ENCODE results near the gene ECPAS. TPM values are rescaled to one million over a fixed set of nuclear protein-coding genes. Genes with fewer than 3 reads are reported as not detected.

ECPAS gene
- total RNA-seq, 2 experiments from 2014 or later, result 41.0 to 63.2 TPM

DNA sequence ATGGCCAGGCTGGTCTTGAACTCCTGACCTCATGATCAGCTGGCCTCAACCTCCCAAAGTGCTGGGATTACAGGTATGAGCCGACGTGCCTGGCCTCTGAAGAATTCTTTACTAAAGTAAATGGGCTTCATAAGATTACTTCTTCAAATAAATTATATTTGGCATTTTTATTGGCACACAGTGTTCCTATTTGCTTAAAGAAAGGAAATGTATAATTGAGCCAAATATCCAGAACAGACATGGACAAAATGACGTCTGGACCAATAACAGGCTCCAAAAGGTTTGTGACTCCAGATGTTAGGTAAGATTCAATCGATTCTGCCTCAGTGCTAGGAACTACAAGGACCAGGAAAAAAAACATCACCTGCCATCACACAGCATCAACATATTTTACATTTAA is 40.7 kb downstream of the ECPAS start:
- Histone ChIP-seq H3K27ac (ENCODE audit: low read depth, low read length, poor library complexity, severe bottlenecking) (no peak overlapping the region), H3K9me2 (ENCODE audit: insufficient read depth, low read length) (no peaks in the 10 kb centered on the region), H3K4me2 (ENCODE audit: low read length) (no peak overlapping the region), H3K9me3 (ENCODE audit: low read length) (no peaks in the 10 kb centered on the region), H3K4me1 (ENCODE audit: insufficient read depth, low read length, poor library complexity, severe bottlenecking) (no peaks in the 10 kb centered on the region), H3K79me2 (ENCODE audit: insufficient read depth, low read depth, low read length) (peaks cover 4% of the 10 kb centered on the region; the same call in 1 of the 2 replicates), H3K4me3 (ENCODE audit: low read depth, low read length, poor library complexity, severe bottlenecking) (no peak overlapping the region), H3K36me3 (ENCODE audit: insufficient read depth, low read length) (peaks cover 65% of the 10 kb centered on the region), H4K20me1 (ENCODE audit: insufficient read depth, low read length) (no peaks in the 10 kb centered on the region), H2AFZ (ENCODE audit: low read length) (no peak overlapping the region)
- TSS peak; percentile 15 for BruUV-seq (replicated peaks)
- intact Hi-C loops (cut with micrococcal nuclease; ENCODE audit: unreplicated experiment), result no loop called here
- CTCF ChIA-PET (ENCODE audit: unreplicated experiment), result no interaction called here
- POLR2A ChIA-PET, result no interaction called here
- TF ChIP-seq EZH2phosphoT487 (IDR thresholded peaks at IDR 0.05; ENCODE audit: borderline replicate concordance, low read depth, low read length), result no peak
- TF ChIP-seq CTCF (conservative IDR thresholded peaks at IDR 0.05; ENCODE audit: low read length), result no peak
- no peak for DNase-seq (ENCODE audit: low spot score)

- CTCF ChIA-PET (ENCODE audit: unreplicated experiment), result no interaction called here
- no TSS peak for BruUV-seq (replicated peaks)
- TF ChIP-seq CTCF (conservative IDR thresholded peaks at IDR 0.05; ENCODE audit: low read length) (no peak), EZH2phosphoT487 (IDR thresholded peaks at IDR 0.05; ENCODE audit: borderline replicate concordance, low read depth, low read length) (no peak)
Measured at GRCh38 chr9:111442360-111443027, 41.7 kb downstream of the ECPAS start.

GRCh38 chr9:111440226-111440625 is 44.0 kb downstream of the ECPAS start:
- no peak overlapping the region for H2AFZ ChIP-seq (ENCODE audit: low read length)
- BruUV-seq (replicated peaks), result no TSS peak
- POLR2A ChIA-PET, result interaction anchor here (1.2 to 1.5 kb wide), 2 partner anchors 10 to 22 kb away, joined by 3 to 5 read pairs; no protein-coding TSS in a partner anchor
- H3K9me3 ChIP-seq (ENCODE audit: low read length), result no peaks in the 10 kb centered on the region
- no peak overlapping the region for H3K4me3 ChIP-seq (ENCODE audit: low read depth, low read length, poor library complexity, severe bottlenecking)
- no peak overlapping the region for H3K4me2 ChIP-seq (ENCODE audit: low read length)
- no peaks in the 10 kb centered on the region for H3K79me2 ChIP-seq (ENCODE audit: insufficient read depth, low read depth, low read length)
- CTCF ChIA-PET (ENCODE audit: unreplicated experiment), result no interaction called here
- no peak for TF ChIP-seq CTCF (conservative IDR thresholded peaks at IDR 0.05; ENCODE audit: low read length)
- TF ChIP-seq EZH2phosphoT487 (IDR thresholded peaks at IDR 0.05; ENCODE audit: borderline replicate concordance, low read depth, low read length), result no peak
- no peak for DNase-seq (ENCODE audit: low spot score)
- intact Hi-C loops (cut with micrococcal nuclease; ENCODE audit: unreplicated experiment), result no loop called here
- no peaks in the 10 kb centered on the region for H3K9me2 ChIP-seq (ENCODE audit: insufficient read depth, low read length)
- H3K4me1 ChIP-seq (ENCODE audit: insufficient read depth, low read length, poor library complexity, severe bottlenecking), result no peaks in the 10 kb centered on the region
- H3K36me3 ChIP-seq (ENCODE audit: insufficient read depth, low read length), result peaks cover 78% of the 10 kb centered on the region
- H3K27ac ChIP-seq (ENCODE audit: low read depth, low read length, poor library complexity, severe bottlenecking), result no peak overlapping the region
- H4K20me1 ChIP-seq (ENCODE audit: insufficient read depth, low read length), result no peaks in the 10 kb centered on the region

More at GRCh38 chr9:111442360-111443027, 41.7 kb downstream of the ECPAS start:
- Histone ChIP-seq H3K27ac (ENCODE audit: low read depth, low read length, poor library complexity, severe bottlenecking) (no peak overlapping the region), H4K20me1 (ENCODE audit: insufficient read depth, low read length) (no peaks in the 10 kb centered on the region), H3K4me1 (ENCODE audit: insufficient read depth, low read length, poor library complexity, severe bottlenecking) (no peaks in the 10 kb centered on the region), H3K9me3 (ENCODE audit: low read length) (no peaks in the 10 kb centered on the region), H3K4me3 (ENCODE audit: low read depth, low read length, poor library complexity, severe bottlenecking) (no peak overlapping the region), H3K9me2 (ENCODE audit: insufficient read depth, low read length) (no peaks in the 10 kb centered on the region), H3K36me3 (ENCODE audit: insufficient read depth, low read length) (peaks cover 71% of the 10 kb centered on the region), H3K79me2 (ENCODE audit: insufficient read depth, low read depth, low read length) (no peaks in the 10 kb centered on the region), H3K4me2 (ENCODE audit: low read length) (no peak overlapping the region), H2AFZ (ENCODE audit: low read length) (no peak overlapping the region)
- intact Hi-C loops (cut with micrococcal nuclease; ENCODE audit: unreplicated experiment), result no loop called here
- DNase-seq (ENCODE audit: low spot score), result no peak
- POLR2A ChIA-PET, result no interaction called here

Data from OCI-LY7 (cell line).